ENCODE data around the gene CFAP45. TPM values are rescaled to one million over a fixed set of nuclear protein-coding genes. Genes with fewer than 3 reads are reported as not detected.

Gene CFAP45
- total RNA-seq, 2 experiments from 2014 or later = 0.98 to 1.1 TPM

GRCh38 chr1:159883134-159883533 lies 16.8 kb downstream of the CFAP45 start:
- Mint-ChIP-seq H3K4me1 (no peaks in the 10 kb centered on the region), H3K36me3 (ENCODE audit: low read depth) (no peaks in the 10 kb centered on the region), H3K4me3 (no peak overlapping the region), H3K27me3 (no peaks in the 10 kb centered on the region), H3K27ac (no peak overlapping the region), H3K9me3 (ENCODE audit: low read depth) (no peaks in the 10 kb centered on the region)
- DNase-seq (no peak), ATAC-seq (no peak)
- ChIA-PET POLR2A (no interaction called here), CTCF (interaction anchor here (1.0 to 4.1 kb wide), 2 partner anchors 52 to 85 kb away, joined by 3 to 16 read pairs; no protein-coding TSS in a partner anchor)
- intact Hi-C loops (cut with DNase I, micrococcal nuclease) = no loop called here

GRCh38 chr1:159882527-159882862 lies 17.5 kb downstream of the CFAP45 start:
- no peaks in the 10 kb centered on the region for H3K4me1 Mint-ChIP-seq
- DNase-seq = no peak
- no peak for ATAC-seq
- ChIA-PET POLR2A (no interaction called here), CTCF (no interaction called here)
- no peaks in the 10 kb centered on the region for H3K36me3 Mint-ChIP-seq (ENCODE audit: low read depth)
- no peaks in the 10 kb centered on the region for H3K9me3 Mint-ChIP-seq (ENCODE audit: low read depth)
- no peaks in the 10 kb centered on the region for H3K27me3 Mint-ChIP-seq
- no peak overlapping the region for H3K4me3 Mint-ChIP-seq
- intact Hi-C loops (cut with DNase I, micrococcal nuclease) = no loop called here
- H3K27ac Mint-ChIP-seq = no peak overlapping the region

- DNase-seq (peak; percentile 53), ATAC-seq (no peak)
- POLR2A ChIA-PET = no interaction called here
- Mint-ChIP-seq H3K4me3 (no peak overlapping the region), H3K27ac (no peak overlapping the region), H3K4me1 (no peaks in the 10 kb centered on the region), H3K27me3 (no peaks in the 10 kb centered on the region), H3K36me3 (ENCODE audit: low read depth) (no peaks in the 10 kb centered on the region), H3K9me3 (ENCODE audit: low read depth) (no peaks in the 10 kb centered on the region)
- intact Hi-C loops (cut with DNase I, micrococcal nuclease) = no loop called here
- CTCF ChIA-PET = interaction anchor here (0.6 to 1.8 kb wide), 4 partner anchors 9 to 1861 kb away, joined by 3 to 5 read pairs (median 4); no protein-coding TSS in a partner anchor
These were observed 18.1 kb downstream of the CFAP45 start for GRCh38 chr1:159881622-159882526.

- ChIA-PET POLR2A (no interaction called here), CTCF (interaction anchor here (1.1 to 2.1 kb wide), 4 partner anchors 9 to 127 kb away, joined by 3 to 12 read pairs (median 5); no protein-coding TSS in a partner anchor)
- Mint-ChIP-seq H3K4me1 (no peaks in the 10 kb centered on the region), H3K9me3 (ENCODE audit: low read depth) (no peaks in the 10 kb centered on the region), H3K27ac (no peak overlapping the region), H3K4me3 (no peak overlapping the region), H3K36me3 (ENCODE audit: low read depth) (no peaks in the 10 kb centered on the region), H3K27me3 (no peaks in the 10 kb centered on the region)
- ATAC-seq (no peak), DNase-seq (no peak)
- intact Hi-C loops (cut with DNase I, micrococcal nuclease) = no loop called here
These were observed 19.5 kb downstream of the CFAP45 start for GRCh38 chr1:159880430-159880829.

GRCh38 chr1:159879977-159880376 lies 20.0 kb downstream of the CFAP45 start:
- Mint-ChIP-seq H3K4me1 (no peaks in the 10 kb centered on the region), H3K9me3 (ENCODE audit: low read depth) (no peaks in the 10 kb centered on the region), H3K4me3 (no peak overlapping the region), H3K36me3 (ENCODE audit: low read depth) (no peaks in the 10 kb centered on the region), H3K27me3 (no peaks in the 10 kb centered on the region), H3K27ac (no peak overlapping the region)
- ATAC-seq = no peak
- ChIA-PET CTCF (interaction anchor here (0.6 to 2.1 kb wide), 4 partner anchors 8 to 80 kb away, joined by 3 to 12 read pairs (median 5); no protein-coding TSS in a partner anchor), POLR2A (no interaction called here)
- DNase-seq = no peak
- intact Hi-C loops (cut with DNase I, micrococcal nuclease) = no loop called here

- Mint-ChIP-seq H3K4me3 (no peak overlapping the region), H3K9me3 (ENCODE audit: low read depth) (no peaks in the 10 kb centered on the region), H3K36me3 (ENCODE audit: low read depth) (no peaks in the 10 kb centered on the region), H3K27ac (no peak overlapping the region), H3K4me1 (no peaks in the 10 kb centered on the region), H3K27me3 (no peaks in the 10 kb centered on the region)
- DNase-seq (no peak), ATAC-seq (no peak)
- CTCF ChIA-PET = interaction anchor here (1.1 to 2.1 kb wide), 3 partner anchors 12 to 80 kb away, joined by 3 to 12 read pairs (median 5); no protein-coding TSS in a partner anchor
- POLR2A ChIA-PET = no interaction called here
- intact Hi-C loops (cut with DNase I, micrococcal nuclease) = no loop called here
These were observed 20.8 kb downstream of the CFAP45 start for GRCh38 chr1:159879136-159879535.

GRCh38 chr1:159877695-159878444 lies 22.1 kb downstream of the CFAP45 start:
- Mint-ChIP-seq H3K27me3 (no peaks in the 10 kb centered on the region), H3K9me3 (ENCODE audit: low read depth) (no peaks in the 10 kb centered on the region), H3K4me3 (no peak overlapping the region), H3K36me3 (ENCODE audit: low read depth) (no peaks in the 10 kb centered on the region), H3K4me1 (no peaks in the 10 kb centered on the region), H3K27ac (no peak overlapping the region)
- CTCF ChIA-PET = interaction anchor here (1.8 kb wide), 1 partner anchor 13 kb away, joined by 3 read pairs; no protein-coding TSS in a partner anchor
- POLR2A ChIA-PET = no interaction called here
- intact Hi-C loops (cut with DNase I, micrococcal nuclease) = no loop called here
- DNase-seq (no peak), ATAC-seq (no peak)

- CTCF ChIA-PET = interaction anchor here (0.5 to 2.8 kb wide), 6 partner anchors 9 to 134 kb away, joined by 3 to 12 read pairs (median 4); no protein-coding TSS in a partner anchor
- Mint-ChIP-seq H3K36me3 (ENCODE audit: low read depth) (no peaks in the 10 kb centered on the region), H3K27me3 (peaks cover 3% of the 10 kb centered on the region), H3K4me3 (no peak overlapping the region), H3K4me1 (no peaks in the 10 kb centered on the region), H3K27ac (no peak overlapping the region), H3K9me3 (ENCODE audit: low read depth) (no peaks in the 10 kb centered on the region)
- intact Hi-C loops (cut with DNase I, micrococcal nuclease) = no loop called here
- ATAC-seq (no peak), DNase-seq (no peak)
- POLR2A ChIA-PET = interaction anchor here (0.6 kb wide), 1 partner anchor 47 kb away, joined by 3 read pairs; the partner anchor contains the start of gene SLAMF8
These were observed 26.3 kb downstream of the CFAP45 start for GRCh38 chr1:159873530-159874143.

DNA sequence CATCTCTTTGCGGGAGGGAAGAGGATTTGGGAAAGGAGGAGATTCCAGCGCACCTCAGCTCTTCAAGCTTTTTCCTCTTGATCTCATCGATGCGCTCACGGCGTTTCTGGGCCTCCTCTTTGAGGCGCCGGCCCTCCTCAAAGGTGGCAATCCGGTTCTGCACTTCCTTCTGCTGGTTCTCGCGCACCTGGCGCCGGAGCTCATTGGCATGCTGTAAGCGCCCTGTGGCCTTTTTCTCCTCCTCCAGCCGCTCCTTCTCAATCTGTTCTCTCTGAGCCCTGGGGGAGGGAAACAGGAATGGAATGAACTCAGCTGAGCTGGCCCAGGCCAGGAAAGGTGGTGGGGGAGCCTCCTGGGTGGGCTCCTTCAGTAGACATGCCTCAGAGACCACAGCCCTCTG lies 27.1 kb downstream of the CFAP45 start:
- intact Hi-C loops (cut with DNase I, micrococcal nuclease) = no loop called here
- no peak overlapping the region for H3K27ac Mint-ChIP-seq
- H3K27me3 Mint-ChIP-seq = peaks cover 3% of the 10 kb centered on the region
- ChIA-PET CTCF (interaction anchor here (0.5 to 2.8 kb wide), 5 partner anchors 17 to 134 kb away, joined by 3 to 12 read pairs (median 5); no protein-coding TSS in a partner anchor), POLR2A (no interaction called here)
- no peak for ATAC-seq
- no peaks in the 10 kb centered on the region for H3K4me1 Mint-ChIP-seq
- H3K4me3 Mint-ChIP-seq = no peak overlapping the region
- H3K36me3 Mint-ChIP-seq (ENCODE audit: low read depth) = no peaks in the 10 kb centered on the region
- no peak for DNase-seq
- no peaks in the 10 kb centered on the region for H3K9me3 Mint-ChIP-seq (ENCODE audit: low read depth)

- no peaks in the 10 kb centered on the region for H3K9me3 Mint-ChIP-seq (ENCODE audit: low read depth)
- DNase-seq = no peak
- ATAC-seq = no peak
- intact Hi-C loops (cut with DNase I, micrococcal nuclease) = no loop called here
- POLR2A ChIA-PET = no interaction called here
- CTCF ChIA-PET = interaction anchor here (0.7 to 1.5 kb wide), 4 partner anchors 10 to 26 kb away, joined by 3 to 5 read pairs (median 4); no protein-coding TSS in a partner anchor
- H3K27me3 Mint-ChIP-seq = peaks cover 3% of the 10 kb centered on the region
- H3K36me3 Mint-ChIP-seq (ENCODE audit: low read depth) = no peaks in the 10 kb centered on the region
- no peak overlapping the region for H3K27ac Mint-ChIP-seq
- peaks cover 12% of the 10 kb centered on the region for H3K4me1 Mint-ChIP-seq
- H3K4me3 Mint-ChIP-seq = no peak overlapping the region
These were observed 29.3 kb downstream of the CFAP45 start for GRCh38 chr1:159870704-159871103.

DNA sequence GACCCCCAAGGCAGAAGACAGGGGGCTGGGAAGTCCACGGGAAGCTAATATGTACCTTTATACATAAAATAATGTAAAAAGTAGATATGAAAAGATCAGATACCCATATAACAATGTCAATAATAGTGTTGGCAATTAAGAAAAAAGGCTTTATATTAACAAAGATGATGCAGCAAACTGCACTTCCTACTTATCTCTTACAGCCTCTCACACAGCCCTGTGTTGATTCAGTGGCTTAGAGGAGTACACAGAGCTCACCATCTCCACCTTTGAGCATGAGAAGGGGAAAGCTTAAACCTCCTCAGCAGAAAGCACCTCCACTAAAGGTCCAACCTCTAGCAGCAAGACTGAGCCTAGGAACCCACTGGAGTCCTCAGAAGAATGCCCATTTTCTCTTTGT lies 30.4 kb downstream of the CFAP45 start:
- POLR2A ChIA-PET = no interaction called here
- DNase-seq (no peak), ATAC-seq (no peak)
- Mint-ChIP-seq H3K27ac (no peak overlapping the region), H3K4me3 (no peak overlapping the region), H3K36me3 (ENCODE audit: low read depth) (no peaks in the 10 kb centered on the region), H3K9me3 (ENCODE audit: low read depth) (no peaks in the 10 kb centered on the region), H3K4me1 (peaks cover 12% of the 10 kb centered on the region), H3K27me3 (peaks cover 3% of the 10 kb centered on the region)
- intact Hi-C loops (cut with DNase I, micrococcal nuclease) = no loop called here
- CTCF ChIA-PET = no interaction called here

Data from activated CD4-positive, alpha-beta T cell treated with anti-CD3 and anti-CD28 coated beads for 36 hours (primary cell).